Trophoblast cell (in vitro differentiated cells and primary cell): ENCODE results near the gene SUSD1.
A peak's percentile ranks its signal among the peaks of the same experiment; 100 is the strongest.

ENCODE experiments used
- DNase-seq, 2 donors: peaks; one replicate each; pipeline ENCODE4 v3.0.0-alpha.2; 2016
- H2AFZ ChIP-seq: 2 replicates; pipeline ENCODE4 v1.6.1; 2013; ENCODE audit warnings: low read length, moderate library complexity, mild to moderate bottlenecking; ENCODE audit not compliant: insufficient read depth, poor library complexity
- H2AK5ac ChIP-seq: 2 replicates; pipeline ENCODE4 v1.6.1; 2013; ENCODE audit warnings: mild to moderate bottlenecking, low read length
- H2BK120ac ChIP-seq: 2 replicates; pipeline ENCODE4 v1.6.1; 2013; ENCODE audit warnings: low read length, mild to moderate bottlenecking, moderate library complexity; ENCODE audit not compliant: insufficient read depth, poor library complexity
- H2BK12ac ChIP-seq: 2 replicates; pipeline ENCODE4 v1.6.1; 2013; ENCODE audit warnings: mild to moderate bottlenecking, low read length, moderate library complexity
- H2BK5ac ChIP-seq: 2 replicates; pipeline ENCODE4 v1.6.1; 2013; ENCODE audit warnings: low read length, low read depth, moderate library complexity, mild to moderate bottlenecking; ENCODE audit not compliant: poor library complexity
- H3K14ac ChIP-seq: 2 replicates; pipeline ENCODE4 v1.6.1; 2013; ENCODE audit warnings: mild to moderate bottlenecking, low read length
- H3K18ac ChIP-seq: 2 replicates; pipeline ENCODE4 v1.6.1; 2013; ENCODE audit warnings: mild to moderate bottlenecking, low read length
- H3K23ac ChIP-seq: 2 replicates; pipeline ENCODE4 v1.6.1; 2013; ENCODE audit warnings: low read length
- H3K27ac ChIP-seq: 2 replicates; pipeline ENCODE4 v1.5.1; 2013; ENCODE audit warnings: low read depth, mild to moderate bottlenecking, inconsistent platforms, low read length, moderate library complexity
- H3K27me3 ChIP-seq: 2 replicates; pipeline ENCODE4 v1.6.1; 2013; ENCODE audit warnings: inconsistent platforms, mild to moderate bottlenecking, low read length, moderate library complexity; ENCODE audit not compliant: insufficient read depth
- H3K36me3 ChIP-seq, 2 experiments: 1 replicate in 1 of 2; 2 replicates in 1 of 2; pipeline ENCODE4 v1.6.1; 2013; ENCODE audit warnings: low read length in 2 of 2, mild to moderate bottlenecking in 2 of 2, moderate library complexity in 1 of 2; ENCODE audit not compliant: insufficient read depth in 2 of 2, control insufficient read depth in 1 of 2
- H3K4ac ChIP-seq: 2 replicates; pipeline ENCODE4 v1.6.1; 2013; ENCODE audit warnings: low read depth, mild to moderate bottlenecking, low read length, moderate library complexity
- H3K4me1 ChIP-seq, 2 experiments: 1 replicate in 1 of 2; 2 replicates in 1 of 2; pipeline ENCODE4 v1.6.1; 2013; ENCODE audit warnings: low read length in 2 of 2, mild to moderate bottlenecking in 2 of 2, moderate library complexity in 1 of 2; ENCODE audit not compliant: insufficient read depth in 2 of 2, control insufficient read depth in 1 of 2
- H3K4me2 ChIP-seq: 2 replicates; pipeline ENCODE4 v1.6.1; 2013; ENCODE audit warnings: inconsistent platforms, mild to moderate bottlenecking, low read length, moderate library complexity
- H3K4me3 ChIP-seq: 2 replicates; pipeline ENCODE4 v1.5.1; 2013; ENCODE audit warnings: mild to moderate bottlenecking, low read depth, low read length, inconsistent platforms
- H3K79me1 ChIP-seq: one replicate; pipeline ENCODE4 v1.6.1; 2013; ENCODE audit warnings: low read length
- H3K79me2 ChIP-seq: 2 replicates; pipeline ENCODE4 v1.6.1; 2013; ENCODE audit warnings: low read length, mild to moderate bottlenecking; ENCODE audit not compliant: control insufficient read depth, insufficient read depth, poor library complexity
- H3K9ac ChIP-seq: 2 replicates; pipeline ENCODE4 v1.6.1; 2013; ENCODE audit warnings: mild to moderate bottlenecking, low read length
- H3K9me3 ChIP-seq: 2 replicates; pipeline ENCODE4 v1.6.1; 2013; ENCODE audit warnings: low read depth, mild to moderate bottlenecking, control low read depth, inconsistent platforms, low read length; ENCODE audit not compliant: insufficient read depth
- H4K12ac ChIP-seq: 2 replicates; pipeline ENCODE4 v1.6.1; 2013; ENCODE audit warnings: low read depth, mild to moderate bottlenecking, low read length, moderate library complexity
- H4K8ac ChIP-seq: 2 replicates; pipeline ENCODE4 v1.6.1; 2013; ENCODE audit warnings: low read depth, mild to moderate bottlenecking, low read length, moderate library complexity
- H4K91ac ChIP-seq: one replicate; pipeline ENCODE4 v1.6.1; 2013; ENCODE audit warnings: low read depth, mild to moderate bottlenecking, low read length, moderate library complexity
- WGBS: extraction: QIAGEN DNeasy Blood & Tissue Kit; methylation state at CpG from one replicate; pipeline ENCODE4 v1.1.7; 2013; ENCODE audit warnings: missing lambda C conversion rate; ENCODE audit not compliant: insufficient read length, insufficient coverage; ENCODE audit errors: extremely low coverage; 5-methylcytosine and 5-hydroxymethylcytosine counted together

Gene SUSD1

GRCh38 chr9:112013266-112013665 is 161.8 kb downstream of the SUSD1 start:
- WGBS = no CpG with 5 or more reads among the region's 3 CpGs
- H2AK5ac ChIP-seq = no peak overlapping the region
- peaks cover 3% of the 10 kb centered on the region for H3K79me1 ChIP-seq
- H2BK5ac ChIP-seq = no peak overlapping the region
- no peak overlapping the region for H3K27ac ChIP-seq
- no peak overlapping the region for H2BK12ac ChIP-seq
- H3K18ac ChIP-seq = no peak overlapping the region
- no peak overlapping the region for H3K4ac ChIP-seq
- H3K27me3 ChIP-seq = no peaks in the 10 kb centered on the region
- no peak overlapping the region for H3K9ac ChIP-seq
- H3K79me2 ChIP-seq = no peaks in the 10 kb centered on the region
- H4K12ac ChIP-seq = no peak overlapping the region
- no peaks in the 10 kb centered on the region for H3K36me3 ChIP-seq
- H3K23ac ChIP-seq = no peak overlapping the region
- no peak overlapping the region for H3K4me2 ChIP-seq
- no peak overlapping the region for H2AFZ ChIP-seq
- no peak overlapping the region for H2BK120ac ChIP-seq
- no peak overlapping the region for H3K14ac ChIP-seq
- H4K8ac ChIP-seq = no peak overlapping the region
- no peak for DNase-seq
- H4K91ac ChIP-seq = no peak overlapping the region
- H3K4me3 ChIP-seq = no peak overlapping the region
- H3K4me1 ChIP-seq = peaks cover 10 to 11% of the 10 kb centered on the region in 2 experiments
- no peaks in the 10 kb centered on the region for H3K9me3 ChIP-seq

DNA sequence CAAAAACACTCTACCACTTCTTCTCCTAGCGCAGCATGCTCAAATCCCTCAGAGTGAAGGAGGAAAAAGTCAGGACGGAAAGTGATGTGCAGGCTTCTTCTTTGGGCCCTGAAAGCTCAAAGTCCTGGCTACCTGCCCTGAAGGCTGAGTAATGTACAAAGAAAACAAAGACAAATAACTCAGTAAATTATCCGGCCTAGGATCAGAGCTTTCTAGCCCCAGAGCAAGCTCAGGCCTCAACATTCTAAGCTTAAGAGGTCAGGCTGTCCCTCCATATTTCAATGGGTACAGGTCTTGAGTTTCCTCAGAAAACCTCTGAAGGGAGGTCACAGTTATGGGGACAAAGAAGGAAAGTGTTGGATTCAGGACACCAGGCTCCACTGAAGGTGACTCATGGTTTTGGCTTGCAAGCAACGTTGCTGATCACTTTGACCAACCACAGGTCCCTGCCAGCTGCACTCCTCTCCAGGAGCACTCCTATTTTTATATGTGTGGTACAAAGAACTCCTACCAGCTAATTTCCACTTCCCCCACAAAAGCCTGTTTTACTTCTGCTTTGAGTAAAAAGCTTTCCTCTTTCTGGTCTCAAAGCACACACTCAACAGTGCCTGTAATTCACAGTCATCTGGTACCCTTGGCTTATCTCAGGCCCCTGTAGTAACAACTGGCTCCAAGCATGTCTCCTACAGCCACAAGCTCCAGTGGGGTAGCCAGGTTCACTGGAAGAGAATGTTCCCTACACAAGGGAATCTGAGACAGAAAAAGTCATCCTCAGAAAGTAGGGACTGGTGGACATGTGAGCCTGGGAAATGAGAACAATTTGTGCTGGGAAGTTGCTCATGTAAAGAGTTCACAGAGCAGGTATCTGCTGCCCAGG is 162.8 kb downstream of the SUSD1 start:
- no peak overlapping the region for H4K12ac ChIP-seq
- no peak overlapping the region for H2AK5ac ChIP-seq
- no CpG with 5 or more reads among the region's 4 CpGs for WGBS
- peaks cover 10 to 11% of the 10 kb centered on the region in 2 experiments for H3K4me1 ChIP-seq
- no peak overlapping the region for H2BK120ac ChIP-seq
- H4K8ac ChIP-seq = no peak overlapping the region
- no peak overlapping the region for H3K9ac ChIP-seq
- peak overlapping the region; percentile 12 for H2BK12ac ChIP-seq
- no peak overlapping the region for H3K4me3 ChIP-seq
- H3K14ac ChIP-seq = no peak overlapping the region
- H2BK5ac ChIP-seq = no peak overlapping the region
- no peak overlapping the region for H2AFZ ChIP-seq
- no peak overlapping the region for H3K4me2 ChIP-seq
- H3K27ac ChIP-seq = peak overlapping the region; percentile 18
- H3K36me3 ChIP-seq = no peaks in the 10 kb centered on the region
- no peak overlapping the region for H3K18ac ChIP-seq
- H3K23ac ChIP-seq = no peak overlapping the region
- DNase-seq = peak; percentile 32 to 65
- no peaks in the 10 kb centered on the region for H3K9me3 ChIP-seq
- no peak overlapping the region for H3K4ac ChIP-seq
- no peak overlapping the region for H4K91ac ChIP-seq
- H3K79me1 ChIP-seq = peaks cover 3% of the 10 kb centered on the region
- H3K79me2 ChIP-seq = no peaks in the 10 kb centered on the region
- no peaks in the 10 kb centered on the region for H3K27me3 ChIP-seq

GRCh38 chr9:112011051-112011620 is 164.0 kb downstream of the SUSD1 start:
- Histone ChIP-seq H4K12ac (no peak overlapping the region), H3K27ac (no peak overlapping the region), H4K8ac (no peak overlapping the region), H2AK5ac (no peak overlapping the region), H3K14ac (no peak overlapping the region), H3K79me1 (peaks cover 3% of the 10 kb centered on the region), H3K4ac (no peak overlapping the region), H3K27me3 (no peaks in the 10 kb centered on the region), H3K4me1 (peaks cover 10 to 11% of the 10 kb centered on the region in 2 experiments), H2BK120ac (no peak overlapping the region), H2BK12ac (no peak overlapping the region), H3K36me3 (no peaks in the 10 kb centered on the region), H3K4me2 (no peak overlapping the region), H3K79me2 (no peaks in the 10 kb centered on the region), H3K4me3 (no peak overlapping the region), H3K9ac (no peak overlapping the region), H2BK5ac (no peak overlapping the region), H3K18ac (no peak overlapping the region), H3K23ac (no peak overlapping the region), H4K91ac (no peak overlapping the region), H2AFZ (no peak overlapping the region), H3K9me3 (no peaks in the 10 kb centered on the region)
- WGBS = no CpG with 5 or more reads among the region's 3 CpGs
- DNase-seq = no peak

GRCh38 chr9:112010537-112010936 is 164.6 kb downstream of the SUSD1 start:
- Histone ChIP-seq H3K27ac (no peak overlapping the region), H3K23ac (no peak overlapping the region), H2AK5ac (no peak overlapping the region), H4K12ac (no peak overlapping the region), H2AFZ (no peak overlapping the region), H3K9ac (no peak overlapping the region), H2BK12ac (no peak overlapping the region), H3K4me1 (peaks cover 10 to 11% of the 10 kb centered on the region in 2 experiments), H3K9me3 (no peaks in the 10 kb centered on the region), H3K4me3 (no peak overlapping the region), H4K91ac (no peak overlapping the region), H3K27me3 (no peaks in the 10 kb centered on the region), H3K18ac (no peak overlapping the region), H3K4me2 (no peak overlapping the region), H3K14ac (no peak overlapping the region), H3K79me2 (no peaks in the 10 kb centered on the region), H4K8ac (no peak overlapping the region), H3K4ac (no peak overlapping the region), H2BK120ac (no peak overlapping the region), H3K79me1 (peaks cover 3% of the 10 kb centered on the region), H3K36me3 (no peaks in the 10 kb centered on the region), H2BK5ac (no peak overlapping the region)
- DNase-seq = no peak
